Colon (tissue), 2 donors: ENCODE data around the gene GAB4.

ENCODE experiments used
- FAIRE-seq: peaks from 2 replicates; lab custom pipeline; 2012; peaks lifted over from hg19 to GRCh38; lab: Jason Lieb, UNC
- donor health status: control.
- donor health status: control.

GAB4 gene

GRCh38 chr22:16914006-16914405, 94.0 kb downstream of the GAB4 start:
- no peak for FAIRE-seq

GRCh38 chr22:16912281-16912680, 95.7 kb downstream of the GAB4 start:
- no peak for FAIRE-seq
